ENCODE data around the gene C2CD4D. TPM values are rescaled to one million over a fixed set of nuclear protein-coding genes. Genes with fewer than 3 reads are reported as not detected.

C2CD4D gene
- total RNA-seq, 2 experiments from 2014 or later = 1.3 to 1.6 TPM

DNA sequence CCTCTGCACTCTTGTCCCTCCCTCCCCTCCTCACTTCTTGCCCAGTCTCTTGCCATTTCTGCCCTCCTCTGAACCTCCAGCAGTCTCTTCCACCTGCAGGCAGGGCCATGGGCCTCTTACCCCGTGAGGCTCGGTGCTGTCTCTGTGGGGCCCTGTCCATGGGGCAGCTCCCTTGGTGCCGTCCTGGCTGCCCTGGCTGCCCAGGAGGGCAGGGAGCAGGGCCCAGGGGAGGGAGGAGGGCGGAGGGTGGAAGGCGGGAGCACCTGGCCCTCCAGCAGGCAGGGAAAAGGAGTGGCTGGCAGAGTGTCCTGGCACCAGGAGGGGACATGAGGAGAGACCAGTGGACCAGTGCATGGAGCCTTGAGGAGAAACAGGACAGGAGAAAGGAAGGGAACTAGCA is 8.0 kb downstream of the C2CD4D start, which contains the start of gene RORC:
Gene RORC, minus strand, starts transcription at position 198 of the 400 bp plus-strand sequence. Its CDS starts 38 bp downstream, at position 160.
- no peak for ATAC-seq
- Mint-ChIP-seq H3K9me3 (no peaks in the 10 kb centered on the region), H3K27ac (peak within 1 kb of the TSS; percentile 35), H3K4me1 (ENCODE audit: low read depth) (peaks cover 72% of the 10 kb centered on the region), H3K27me3 (no peaks in the 10 kb centered on the region), H3K36me3 (ENCODE audit: low read depth) (no peaks in the 10 kb centered on the region), H3K4me3 (no peak within 1 kb of the TSS)
- DNase-seq = no peak
- ChIA-PET POLR2A (no interaction called here), CTCF (interaction anchor here (1.9 kb wide), 1 partner anchor 57 kb away, joined by 4 read pairs; no protein-coding TSS in a partner anchor)
- TF ChIP-seq, protein P1, sequence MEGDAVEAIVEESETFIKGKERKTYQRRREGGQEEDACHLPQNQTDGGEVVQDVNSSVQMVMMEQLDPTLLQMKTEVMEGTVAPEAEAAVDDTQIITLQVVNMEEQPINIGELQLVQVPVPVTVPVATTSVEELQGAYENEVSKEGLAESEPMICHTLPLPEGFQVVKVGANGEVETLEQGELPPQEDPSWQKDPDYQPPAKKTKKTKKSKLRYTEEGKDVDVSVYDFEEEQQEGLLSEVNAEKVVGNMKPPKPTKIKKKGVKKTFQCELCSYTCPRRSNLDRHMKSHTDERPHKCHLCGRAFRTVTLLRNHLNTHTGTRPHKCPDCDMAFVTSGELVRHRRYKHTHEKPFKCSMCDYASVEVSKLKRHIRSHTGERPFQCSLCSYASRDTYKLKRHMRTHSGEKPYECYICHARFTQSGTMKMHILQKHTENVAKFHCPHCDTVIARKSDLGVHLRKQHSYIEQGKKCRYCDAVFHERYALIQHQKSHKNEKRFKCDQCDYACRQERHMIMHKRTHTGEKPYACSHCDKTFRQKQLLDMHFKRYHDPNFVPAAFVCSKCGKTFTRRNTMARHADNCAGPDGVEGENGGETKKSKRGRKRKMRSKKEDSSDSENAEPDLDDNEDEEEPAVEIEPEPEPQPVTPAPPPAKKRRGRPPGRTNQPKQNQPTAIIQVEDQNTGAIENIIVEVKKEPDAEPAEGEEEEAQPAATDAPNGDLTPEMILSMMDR (IDR thresholded peaks at IDR 0.05) = no peak
- intact Hi-C loops (cut with micrococcal nuclease) = loop anchor here (10.0 kb wide), 1 partner anchor 237 kb away; no protein-coding TSS in a partner anchor

GRCh38 chr1:151831256-151831591 is 8.4 kb downstream of the C2CD4D start:
- Mint-ChIP-seq H3K9me3 (no peaks in the 10 kb centered on the region), H3K4me1 (ENCODE audit: low read depth) (peaks cover 72% of the 10 kb centered on the region), H3K27ac (no peak overlapping the region), H3K36me3 (ENCODE audit: low read depth) (no peaks in the 10 kb centered on the region), H3K27me3 (no peaks in the 10 kb centered on the region), H3K4me3 (no peak overlapping the region)
- POLR2A ChIA-PET = interaction anchor here (1.2 kb wide), 1 partner anchor 9 kb away, joined by 3 read pairs; no protein-coding TSS in a partner anchor
- ATAC-seq (no peak), DNase-seq (no peak)
- TF ChIP-seq, protein P1 (IDR thresholded peaks at IDR 0.05) = no peak
- intact Hi-C loops (cut with micrococcal nuclease) = loop anchor here (10.0 kb wide), 1 partner anchor 236 kb away; no protein-coding TSS in a partner anchor
- CTCF ChIA-PET = interaction anchor here (1.9 kb wide), 1 partner anchor 57 kb away, joined by 4 read pairs; no protein-coding TSS in a partner anchor

GRCh38 chr1:151830055-151830454 is 9.6 kb downstream of the C2CD4D start:
- Mint-ChIP-seq H3K36me3 (ENCODE audit: low read depth) (no peaks in the 10 kb centered on the region), H3K4me1 (ENCODE audit: low read depth) (peaks cover 75% of the 10 kb centered on the region), H3K4me3 (no peak overlapping the region), H3K9me3 (no peaks in the 10 kb centered on the region), H3K27ac (peak overlapping the region; percentile 71), H3K27me3 (no peaks in the 10 kb centered on the region)
- intact Hi-C loops (cut with micrococcal nuclease) = loop anchor here (10.0 kb wide), 1 partner anchor 235 kb away; no protein-coding TSS in a partner anchor
- POLR2A ChIA-PET = interaction anchor here (0.9 to 1.2 kb wide), 2 partner anchors 10 to 63 kb away, joined by 3 read pairs; no protein-coding TSS in a partner anchor
- DNase-seq = no peak
- TF ChIP-seq, protein P1 (IDR thresholded peaks at IDR 0.05) = no peak
- CTCF ChIA-PET = interaction anchor here (1.9 kb wide), 1 partner anchor 56 kb away, joined by 4 read pairs; no protein-coding TSS in a partner anchor
- ATAC-seq = no peak

- Mint-ChIP-seq H3K9me3 (no peaks in the 10 kb centered on the region), H3K36me3 (ENCODE audit: low read depth) (no peaks in the 10 kb centered on the region), H3K27ac (peak overlapping the region; percentile 31), H3K27me3 (no peaks in the 10 kb centered on the region), H3K4me3 (no peak overlapping the region), H3K4me1 (ENCODE audit: low read depth) (peaks cover 70% of the 10 kb centered on the region)
- DNase-seq = peak; percentile 30
- no peak for ATAC-seq
- TF ChIP-seq, protein P1 (IDR thresholded peaks at IDR 0.05) = no peak
- ChIA-PET POLR2A (interaction anchor here (0.7 to 0.9 kb wide), 2 partner anchors 62 to 364 kb away, joined by 3 read pairs; no protein-coding TSS in a partner anchor), CTCF (interaction anchor here (1.9 kb wide), 1 partner anchor 55 kb away, joined by 4 read pairs; no protein-coding TSS in a partner anchor)
- intact Hi-C loops (cut with micrococcal nuclease) = loop anchor here (5.0 to 10.0 kb wide), 2 partner anchors 37 to 235 kb away; partner anchors contain the start of gene TDRKH
Measured at GRCh38 chr1:151829352-151830046, 10.1 kb downstream of the C2CD4D start.

DNA sequence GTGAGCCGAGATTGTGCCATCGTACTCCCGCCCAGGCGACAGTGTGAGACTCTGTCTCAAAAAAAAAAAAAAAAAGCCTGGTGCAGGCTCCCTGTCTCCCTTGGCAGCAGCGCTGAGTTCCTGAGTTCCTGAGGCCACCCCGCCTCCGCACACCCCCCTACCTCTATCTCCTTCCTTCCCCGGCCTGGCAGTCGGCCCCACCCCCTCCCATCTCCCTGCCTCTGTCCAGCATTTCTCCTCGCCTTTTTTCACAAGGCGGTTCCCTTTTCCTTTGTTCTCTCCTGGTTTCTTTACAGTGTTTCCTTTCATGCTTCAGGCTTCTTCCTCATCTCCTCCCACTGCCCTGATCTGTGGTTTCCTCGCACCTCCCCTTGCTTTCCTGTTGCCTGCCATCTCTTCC is 10.7 kb downstream of the C2CD4D start:
- Mint-ChIP-seq H3K4me1 (ENCODE audit: low read depth) (peaks cover 65% of the 10 kb centered on the region), H3K27ac (peak overlapping the region; percentile 31), H3K4me3 (no peak overlapping the region), H3K27me3 (no peaks in the 10 kb centered on the region), H3K36me3 (ENCODE audit: low read depth) (no peaks in the 10 kb centered on the region), H3K9me3 (no peaks in the 10 kb centered on the region)
- ChIA-PET POLR2A (no interaction called here), CTCF (interaction anchor here (3.2 kb wide), 1 partner anchor 7 kb away, joined by 14 read pairs; no protein-coding TSS in a partner anchor)
- intact Hi-C loops (cut with micrococcal nuclease) = loop anchor here (5.0 kb wide), 1 partner anchor 37 kb away; the partner anchor contains the start of gene TDRKH
- ATAC-seq = no peak
- peak; percentile 26 for DNase-seq
- TF ChIP-seq, protein P1 (IDR thresholded peaks at IDR 0.05) = no peak
